IMR-90 (cell line): Measurements from ENCODE around the gene GNL1. TPM values are rescaled to one million over a fixed set of nuclear protein-coding genes. Genes with fewer than 3 reads are reported as not detected.

Experiments
- ATAC-seq: fragments of 200-7000 bp; cut with Tn5 transposase; 2 replicates; pipeline ENCODE4 v1.9.1; 2020; ENCODE audit warnings: low read depth, mild to moderate bottlenecking, moderate library complexity
- BruUV-seq: library from RNA; stranded (reverse); fragments of 400-500 nt; replicated peaks from 2 replicates; lab custom pipeline; 2021; lab: Mats Ljungman, UMichigan
- CTCF ChIA-PET: fragments of 300-600 bp; formaldehyde crosslinking; extraction: SDS; loops from one replicate; lab custom pipeline; 2021; ENCODE audit warnings: antibody characterized with exemption; lab: Yijun Ruan, JAX
- POLR2A ChIA-PET: fragments of 300-600 bp; sonication (Branson Sonifier 250); formaldehyde crosslinking; loops from one replicate; lab custom pipeline; 2022; ENCODE audit warnings: antibody characterized with exemption; ENCODE audit not compliant: unreplicated experiment; lab: Charles Lee
- DNase-seq: peaks from one replicate; pipeline ENCODE4 v3.0.0; 2013
- H2AFZ ChIP-seq: replicated peaks from 2 replicates; pipeline ENCODE3; 2013; ENCODE audit warnings: low read length, mild to moderate bottlenecking; ENCODE audit not compliant: poor library complexity
- H2AK5ac ChIP-seq: 2 replicates; pipeline ENCODE4 v1.6.1; 2013; ENCODE audit warnings: low read depth, low read length, inconsistent platforms
- H2AK9ac ChIP-seq: replicated peaks from 2 replicates; pipeline ENCODE3; 2013; ENCODE audit warnings: mild to moderate bottlenecking, low read depth, low read length, moderate library complexity; ENCODE audit not compliant: poor library complexity
- H2BK120ac ChIP-seq: 2 replicates; pipeline ENCODE4 v1.6.1; 2013; ENCODE audit warnings: low read depth, low read length, inconsistent platforms
- H2BK15ac ChIP-seq: 3 replicates; pipeline ENCODE4 v1.6.1; 2013; ENCODE audit warnings: low read depth, low read length, inconsistent platforms
- H2BK20ac ChIP-seq: 2 replicates; pipeline ENCODE4 v1.6.1; 2013; ENCODE audit warnings: low read depth, mild to moderate bottlenecking, inconsistent platforms, low read length, moderate library complexity
- H2BK5ac ChIP-seq: 2 replicates; pipeline ENCODE4 v1.6.1; 2013; ENCODE audit warnings: mild to moderate bottlenecking, low read depth, low read length, inconsistent platforms; ENCODE audit not compliant: poor library complexity, severe bottlenecking
- H3K14ac ChIP-seq: replicated peaks from 2 replicates; pipeline ENCODE4 v1.6.1; 2013; ENCODE audit warnings: low read depth, low read length, inconsistent platforms
- H3K18ac ChIP-seq: 2 replicates; pipeline ENCODE4 v1.6.1; 2013; ENCODE audit warnings: low read depth, low read length, control low read depth
- H3K23ac ChIP-seq: 2 replicates; pipeline ENCODE4 v1.6.1; 2013; ENCODE audit warnings: low read depth, low read length, inconsistent platforms
- H3K27ac ChIP-seq: 2 replicates; pipeline ENCODE4 v1.5.1; 2013; ENCODE audit warnings: mild to moderate bottlenecking, control low read depth, low read length; ENCODE audit not compliant: insufficient read depth
- H3K27me3 ChIP-seq: 2 replicates; pipeline ENCODE4 v1.6.1; 2013; ENCODE audit warnings: low read length; ENCODE audit not compliant: control insufficient read depth, insufficient read depth
- H3K36me3 ChIP-seq: 2 replicates; pipeline ENCODE4 v1.6.1; 2013; ENCODE audit warnings: low read length, mixed read lengths; ENCODE audit not compliant: control insufficient read depth, insufficient read depth
- H3K4ac ChIP-seq: 2 replicates; pipeline ENCODE4 v1.6.1; 2013; ENCODE audit warnings: low read depth, low read length, inconsistent platforms
- H3K4me1 ChIP-seq: 2 replicates; pipeline ENCODE4 v1.6.1; 2013; ENCODE audit warnings: low read length, mixed read lengths; ENCODE audit not compliant: control insufficient read depth, insufficient read depth
- H3K4me2 ChIP-seq: 2 replicates; pipeline ENCODE4 v1.6.1; 2013; ENCODE audit warnings: low read depth, mild to moderate bottlenecking, control low read depth, low read length, moderate library complexity
- H3K4me3 ChIP-seq: 2 replicates; pipeline ENCODE4 v1.5.1; 2013; ENCODE audit warnings: low read depth, mild to moderate bottlenecking, control low read depth, low read length, moderate library complexity; ENCODE audit not compliant: insufficient read depth
- H3K56ac ChIP-seq: 2 replicates; pipeline ENCODE4 v1.6.1; 2013; ENCODE audit warnings: low read length, inconsistent platforms; ENCODE audit not compliant: insufficient read depth; ENCODE audit errors: extremely low read depth
- H3K79me1 ChIP-seq, 2 experiments: 2 replicates each; pipeline ENCODE4 v1.6.1; 2013; ENCODE audit warnings: low read length in 2 of 2, inconsistent platforms in 1 of 2, low read depth in 1 of 2
- H3K9ac ChIP-seq: 2 replicates; pipeline ENCODE4 v1.6.1; 2013; ENCODE audit warnings: low read depth, low read length, control low read depth
- H3K9me1 ChIP-seq: 2 replicates; pipeline ENCODE4 v1.6.1; 2013; ENCODE audit warnings: low read length, inconsistent platforms; ENCODE audit not compliant: insufficient read depth
- H3K9me3 ChIP-seq: 2 replicates; pipeline ENCODE4 v1.6.1; 2013; ENCODE audit warnings: low read length; ENCODE audit not compliant: control insufficient read depth, insufficient read depth
- H4K20me1 ChIP-seq: 2 replicates; pipeline ENCODE4 v1.6.1; 2013; ENCODE audit warnings: low read length, inconsistent platforms; ENCODE audit not compliant: insufficient read depth
- H4K5ac ChIP-seq: 2 replicates; pipeline ENCODE4 v1.6.1; 2013; ENCODE audit warnings: mild to moderate bottlenecking, low read depth, low read length, control low read depth
- H4K8ac ChIP-seq, 2 experiments: 2 replicates each; pipeline ENCODE4 v1.6.1; 2013; ENCODE audit warnings: low read depth in 2 of 2, low read length in 2 of 2, control low read depth in 1 of 2, inconsistent platforms in 1 of 2
- H4K91ac ChIP-seq: 2 replicates; pipeline ENCODE4 v1.6.1; 2013; ENCODE audit warnings: low read depth, low read length, inconsistent platforms; ENCODE audit not compliant: insufficient read depth
- BHLHE40 ChIP-seq: fragments of 150-350 bp; IDR thresholded peaks from 2 replicates; pipeline ENCODE4 v1.6.1; 2016; ENCODE audit warnings: mild to moderate bottlenecking, low read depth, low read length
- CEBPB ChIP-seq: IDR thresholded peaks from 2 replicates; pipeline ENCODE4 v1.6.1; 2012; ENCODE audit warnings: low read depth, low read length, improper control_type of control experiment
- CHD1 ChIP-seq: IDR thresholded peaks from 2 replicates; pipeline ENCODE4 v1.6.1; 2012; ENCODE audit warnings: low read depth, low read length, improper control_type of control experiment
- MAFK ChIP-seq: IDR thresholded peaks from 2 replicates; pipeline ENCODE4 v1.6.1; 2012; ENCODE audit warnings: low read depth, low read length, improper control_type of control experiment
- MAZ ChIP-seq: IDR thresholded peaks from 2 replicates; pipeline ENCODE4 v1.6.1; 2012; ENCODE audit warnings: low read depth, mild to moderate bottlenecking, low read length, improper control_type of control experiment, moderate library complexity, borderline replicate concordance
- MXI1 ChIP-seq: IDR thresholded peaks from 2 replicates; pipeline ENCODE4 v1.6.1; 2012; ENCODE audit warnings: low read depth, mild to moderate bottlenecking, low read length, moderate library complexity, borderline replicate concordance
- POLR2A ChIP-seq: IDR thresholded peaks from 2 replicates; pipeline ENCODE4 v1.6.1; 2012; ENCODE audit warnings: mild to moderate bottlenecking, low read depth, low read length
- RAD21 ChIP-seq: IDR thresholded peaks from 2 replicates; pipeline ENCODE4 v1.6.1; 2012; ENCODE audit warnings: low read length, improper control_type of control experiment
- RCOR1 ChIP-seq: IDR thresholded peaks from 2 replicates; pipeline ENCODE4 v1.6.1; 2012; ENCODE audit warnings: mild to moderate bottlenecking, low read length, improper control_type of control experiment; ENCODE audit not compliant: insufficient replicate concordance
- RFX5 ChIP-seq: IDR thresholded peaks from 2 replicates; pipeline ENCODE4 v1.8.0; 2012; ENCODE audit warnings: low read depth, mild to moderate bottlenecking, low read length, moderate library complexity
- SMC3 ChIP-seq: fragments of 150-350 bp; IDR thresholded peaks from 2 replicates; pipeline ENCODE4 v1.6.1; 2016; ENCODE audit warnings: low read depth, mild to moderate bottlenecking, antibody characterized with exemption, low read length, moderate library complexity
- WGBS, 2 experiments: methylation state at CpG; one replicate each; pipeline versions ENCODE4 v1.1.5 to v1.1.7; 2013; ENCODE audit warnings: missing lambda C conversion rate in 2 of 2; ENCODE audit not compliant: insufficient read length in 1 of 2; ENCODE audit errors: extremely low coverage in 2 of 2; 5-methylcytosine and 5-hydroxymethylcytosine counted together
- dilution Hi-C: fragments of 300-500 bp; cut with HindIII; formaldehyde crosslinking; loops from one replicate; pipeline ENCODE4 v1.14.3; 2018; ENCODE audit warnings: low sequenced_read_pairs; ENCODE audit not compliant: unreplicated experiment
- in situ Hi-C: fragments of 300-500 bp; cut with MboI; formaldehyde crosslinking; loops from 3 replicates; pipeline ENCODE4 v1.14.3; 2019; ENCODE audit warnings: low sequenced_read_pairs, inconsistent platforms, mixed read lengths
- intact Hi-C: fragments of 100-400 bp; cut with micrococcal nuclease; formaldehyde crosslinking; loops from 2 replicates; pipeline ENCODE4 v1.10.0; 2022
- polyA plus RNA-seq, 3 experiments: library from polyadenylated mRNA; depleted of rRNA; stranded (reverse); fragments of >200 nt; gene quantifications; 2 replicates each; pipeline ENCODE4 v1.2.3, GENCODE V29; 2012; ENCODE audit warnings: low replicate concordance in 1 of 3
- total RNA-seq: library from RNA; depleted of rRNA; stranded (reverse); fragments of >200 nt; gene quantifications from 2 replicates; pipeline ENCODE4 v1.2.3, GENCODE V29; 2012
- TF ChIP-seq, protein P1 (sequence below): conservative IDR thresholded peaks from 2 replicates; pipeline ENCODE4 v1.5.1; 2012; ENCODE audit warnings: mild to moderate bottlenecking, low read depth, low read length, improper control_type of control experiment
- TF ChIP-seq, protein P2 (sequence below): fragments of 150-350 bp; IDR thresholded peaks from 2 replicates; pipeline ENCODE4 v1.6.1; 2016; ENCODE audit warnings: low read depth, mild to moderate bottlenecking, low read length, moderate library complexity, borderline replicate concordance
- TF ChIP-seq, protein P3 (sequence below): fragments of 150-350 bp; IDR thresholded peaks from 2 replicates; pipeline ENCODE4 v1.6.1; 2017; ENCODE audit warnings: mild to moderate bottlenecking, antibody characterized with exemption, low read length, low read depth

The GNL1 gene
- total and polyA plus RNA-seq, 2 of the 4 experiments (the other 2 are of a cell fraction) = 40.5 to 44.0 TPM

DNA sequence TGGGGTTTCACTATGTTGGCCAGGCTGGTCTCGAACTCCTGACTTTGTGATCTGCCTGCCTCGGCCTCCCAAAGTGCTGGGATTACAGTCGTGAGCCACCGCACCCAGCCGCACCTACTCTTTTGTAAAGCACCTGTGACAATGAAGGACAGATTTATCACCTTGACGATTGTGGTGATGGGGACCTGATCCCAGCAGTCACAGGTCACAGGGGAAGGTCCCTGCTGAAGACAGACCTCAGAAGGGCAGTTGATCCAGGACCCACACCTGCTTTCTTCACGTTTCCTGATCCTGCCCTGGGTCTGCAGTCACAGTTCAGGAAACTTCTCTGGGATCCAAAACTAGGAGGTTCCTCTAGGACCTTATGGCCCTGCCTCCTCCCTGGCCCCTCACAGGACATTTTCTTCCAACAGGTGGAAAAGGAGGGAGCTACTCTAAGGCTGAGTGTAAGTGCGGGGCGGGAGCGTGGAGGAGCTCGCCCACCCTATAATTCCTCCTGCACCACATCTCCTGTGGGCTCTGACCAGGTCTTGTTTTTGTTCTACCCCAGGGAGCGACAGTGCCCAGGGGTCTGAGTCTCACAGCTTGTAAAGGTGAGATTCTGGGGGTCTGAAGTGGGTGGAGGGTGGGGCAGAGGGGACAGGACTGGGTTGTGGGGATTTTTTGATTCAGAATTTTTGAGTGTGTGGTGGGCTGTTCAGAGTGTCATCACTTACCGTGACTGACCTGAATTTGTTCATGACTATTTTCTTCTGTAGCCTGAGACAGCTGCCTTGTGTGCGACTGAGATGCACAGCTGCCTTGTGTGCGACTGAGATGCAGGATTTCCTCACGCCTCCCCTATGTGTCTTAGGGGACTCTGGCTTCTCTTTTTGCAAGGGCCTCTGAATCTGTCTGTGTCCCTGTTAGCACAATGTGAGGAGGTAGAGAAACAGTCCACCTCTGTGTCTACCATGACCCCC, 64.0 kb downstream of the GNL1 start:
- no peak overlapping the region for H3K4me3 ChIP-seq
- H2AFZ ChIP-seq = no peak overlapping the region
- H3K4me2 ChIP-seq = no peak overlapping the region
- ChIA-PET POLR2A (no interaction called here), CTCF (interaction anchor here (1.1 kb wide), 1 partner anchor 41 kb away, joined by 3 read pairs; no protein-coding TSS in a partner anchor)
- H3K27me3 ChIP-seq = no peaks in the 10 kb centered on the region
- no peak overlapping the region for H3K23ac ChIP-seq
- H2BK5ac ChIP-seq = no peak overlapping the region
- WGBS, 2 experiments = 96% methylated on average over 5 of the region's 16 CpGs; no CpG with 5 or more reads in 1 of the 2 experiments
- H2BK20ac ChIP-seq = no peak overlapping the region
- H3K4me1 ChIP-seq = peaks cover 15% of the 10 kb centered on the region
- dilution Hi-C loops = no loop called here
- no peak overlapping the region for H2AK5ac ChIP-seq
- H2BK15ac ChIP-seq = no peak overlapping the region
- no peak overlapping the region for H3K4ac ChIP-seq
- H3K27ac ChIP-seq = no peak overlapping the region
- intact Hi-C loops = no loop called here
- peaks cover 31% of the 10 kb centered on the region for H3K36me3 ChIP-seq
- H3K79me1 ChIP-seq = peaks cover 12 to 32% of the 10 kb centered on the region in 2 experiments; a peak in 3 of 4 replicates
- H4K91ac ChIP-seq = no peak overlapping the region
- no peak overlapping the region for H3K14ac ChIP-seq
- no peak for DNase-seq
- H4K20me1 ChIP-seq = peaks cover 27% of the 10 kb centered on the region
- no peak overlapping the region for H3K9ac ChIP-seq
- H4K8ac ChIP-seq = no peak overlapping the region
- ATAC-seq = no peak
- H3K9me3 ChIP-seq = no peaks in the 10 kb centered on the region
- no peak overlapping the region for H3K56ac ChIP-seq
- H3K9me1 ChIP-seq = peaks cover 17% of the 10 kb centered on the region
- H4K5ac ChIP-seq = no peak overlapping the region
- H2AK9ac ChIP-seq = no peak overlapping the region
- H2BK120ac ChIP-seq = no peak overlapping the region
- no TSS peak for BruUV-seq
- H3K18ac ChIP-seq = no peak overlapping the region
- in situ Hi-C loops = loop anchor here (5.0 to 25.0 kb wide), 2 partner anchors 45 to 595 kb away; no protein-coding TSS in a partner anchor
- TF ChIP-seq MXI1 (no peak), CEBPB (no peak), RFX5 (no peak), CHD1 (no peak), POLR2A (no peak), MAFK (no peak), MAZ (no peak), SMC3 (no peak), RCOR1 (no peak), BHLHE40 (no peak), RAD21 (no peak)
- TF ChIP-seq, protein P1, sequence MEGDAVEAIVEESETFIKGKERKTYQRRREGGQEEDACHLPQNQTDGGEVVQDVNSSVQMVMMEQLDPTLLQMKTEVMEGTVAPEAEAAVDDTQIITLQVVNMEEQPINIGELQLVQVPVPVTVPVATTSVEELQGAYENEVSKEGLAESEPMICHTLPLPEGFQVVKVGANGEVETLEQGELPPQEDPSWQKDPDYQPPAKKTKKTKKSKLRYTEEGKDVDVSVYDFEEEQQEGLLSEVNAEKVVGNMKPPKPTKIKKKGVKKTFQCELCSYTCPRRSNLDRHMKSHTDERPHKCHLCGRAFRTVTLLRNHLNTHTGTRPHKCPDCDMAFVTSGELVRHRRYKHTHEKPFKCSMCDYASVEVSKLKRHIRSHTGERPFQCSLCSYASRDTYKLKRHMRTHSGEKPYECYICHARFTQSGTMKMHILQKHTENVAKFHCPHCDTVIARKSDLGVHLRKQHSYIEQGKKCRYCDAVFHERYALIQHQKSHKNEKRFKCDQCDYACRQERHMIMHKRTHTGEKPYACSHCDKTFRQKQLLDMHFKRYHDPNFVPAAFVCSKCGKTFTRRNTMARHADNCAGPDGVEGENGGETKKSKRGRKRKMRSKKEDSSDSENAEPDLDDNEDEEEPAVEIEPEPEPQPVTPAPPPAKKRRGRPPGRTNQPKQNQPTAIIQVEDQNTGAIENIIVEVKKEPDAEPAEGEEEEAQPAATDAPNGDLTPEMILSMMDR = no peak
- TF ChIP-seq, protein P2, sequence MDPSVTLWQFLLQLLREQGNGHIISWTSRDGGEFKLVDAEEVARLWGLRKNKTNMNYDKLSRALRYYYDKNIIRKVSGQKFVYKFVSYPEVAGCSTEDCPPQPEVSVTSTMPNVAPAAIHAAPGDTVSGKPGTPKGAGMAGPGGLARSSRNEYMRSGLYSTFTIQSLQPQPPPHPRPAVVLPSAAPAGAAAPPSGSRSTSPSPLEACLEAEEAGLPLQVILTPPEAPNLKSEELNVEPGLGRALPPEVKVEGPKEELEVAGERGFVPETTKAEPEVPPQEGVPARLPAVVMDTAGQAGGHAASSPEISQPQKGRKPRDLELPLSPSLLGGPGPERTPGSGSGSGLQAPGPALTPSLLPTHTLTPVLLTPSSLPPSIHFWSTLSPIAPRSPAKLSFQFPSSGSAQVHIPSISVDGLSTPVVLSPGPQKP = no peak
- TF ChIP-seq, protein P3, sequence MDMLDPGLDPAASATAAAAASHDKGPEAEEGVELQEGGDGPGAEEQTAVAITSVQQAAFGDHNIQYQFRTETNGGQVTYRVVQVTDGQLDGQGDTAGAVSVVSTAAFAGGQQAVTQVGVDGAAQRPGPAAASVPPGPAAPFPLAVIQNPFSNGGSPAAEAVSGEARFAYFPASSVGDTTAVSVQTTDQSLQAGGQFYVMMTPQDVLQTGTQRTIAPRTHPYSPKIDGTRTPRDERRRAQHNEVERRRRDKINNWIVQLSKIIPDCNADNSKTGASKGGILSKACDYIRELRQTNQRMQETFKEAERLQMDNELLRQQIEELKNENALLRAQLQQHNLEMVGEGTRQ = no peak
